ENCODE data around the gene RBM20. TPM values are rescaled to one million over a fixed set of nuclear protein-coding genes. Genes with fewer than 3 reads are reported as not detected.
A peak's percentile ranks its signal among the peaks of the same experiment; 100 is the strongest.

Gene RBM20
- total RNA-seq, 4 donors from 2014 or later, result 7.4 to 18.4 (median 10.2) TPM

- ATAC-seq, result no peak
- peaks cover 8 to 10% of the 10 kb centered on the region in 2 donors for H3K4me1 ChIP-seq
- H3K4me3 ChIP-seq, result no peak overlapping the region
- intact Hi-C loops (cut with DNase I; ENCODE audit: low total_unique reads) (no loop called here), in situ Hi-C loops (cut with MboI; ENCODE audit: low sequenced_read_pairs in 4 of 4) (no loop called here)
- H3K9me3 ChIP-seq, result no peaks in the 10 kb centered on the region
- TF ChIP-seq, protein P1, sequence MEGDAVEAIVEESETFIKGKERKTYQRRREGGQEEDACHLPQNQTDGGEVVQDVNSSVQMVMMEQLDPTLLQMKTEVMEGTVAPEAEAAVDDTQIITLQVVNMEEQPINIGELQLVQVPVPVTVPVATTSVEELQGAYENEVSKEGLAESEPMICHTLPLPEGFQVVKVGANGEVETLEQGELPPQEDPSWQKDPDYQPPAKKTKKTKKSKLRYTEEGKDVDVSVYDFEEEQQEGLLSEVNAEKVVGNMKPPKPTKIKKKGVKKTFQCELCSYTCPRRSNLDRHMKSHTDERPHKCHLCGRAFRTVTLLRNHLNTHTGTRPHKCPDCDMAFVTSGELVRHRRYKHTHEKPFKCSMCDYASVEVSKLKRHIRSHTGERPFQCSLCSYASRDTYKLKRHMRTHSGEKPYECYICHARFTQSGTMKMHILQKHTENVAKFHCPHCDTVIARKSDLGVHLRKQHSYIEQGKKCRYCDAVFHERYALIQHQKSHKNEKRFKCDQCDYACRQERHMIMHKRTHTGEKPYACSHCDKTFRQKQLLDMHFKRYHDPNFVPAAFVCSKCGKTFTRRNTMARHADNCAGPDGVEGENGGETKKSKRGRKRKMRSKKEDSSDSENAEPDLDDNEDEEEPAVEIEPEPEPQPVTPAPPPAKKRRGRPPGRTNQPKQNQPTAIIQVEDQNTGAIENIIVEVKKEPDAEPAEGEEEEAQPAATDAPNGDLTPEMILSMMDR (IDR thresholded peaks at IDR 0.05 in 4 of 5, conservative IDR thresholded peaks at IDR 0.05 in 1 of 5), result no peak
- TF ChIP-seq POLR2A (IDR thresholded peaks at IDR 0.05), result no peak
- H3K27ac ChIP-seq, result peak overlapping the region in 2 of 4 donors; percentile 61 to 69
- H3K27me3 ChIP-seq, result peaks cover 0 to 2% (median 0%) of the 10 kb centered on the region in 3 donors
- no peaks in the 10 kb centered on the region for H3K36me3 ChIP-seq
- no peak for DNase-seq
These were observed 6.1 kb downstream of the RBM20 start for GRCh38 chr10:110650265-110650668.

DNA sequence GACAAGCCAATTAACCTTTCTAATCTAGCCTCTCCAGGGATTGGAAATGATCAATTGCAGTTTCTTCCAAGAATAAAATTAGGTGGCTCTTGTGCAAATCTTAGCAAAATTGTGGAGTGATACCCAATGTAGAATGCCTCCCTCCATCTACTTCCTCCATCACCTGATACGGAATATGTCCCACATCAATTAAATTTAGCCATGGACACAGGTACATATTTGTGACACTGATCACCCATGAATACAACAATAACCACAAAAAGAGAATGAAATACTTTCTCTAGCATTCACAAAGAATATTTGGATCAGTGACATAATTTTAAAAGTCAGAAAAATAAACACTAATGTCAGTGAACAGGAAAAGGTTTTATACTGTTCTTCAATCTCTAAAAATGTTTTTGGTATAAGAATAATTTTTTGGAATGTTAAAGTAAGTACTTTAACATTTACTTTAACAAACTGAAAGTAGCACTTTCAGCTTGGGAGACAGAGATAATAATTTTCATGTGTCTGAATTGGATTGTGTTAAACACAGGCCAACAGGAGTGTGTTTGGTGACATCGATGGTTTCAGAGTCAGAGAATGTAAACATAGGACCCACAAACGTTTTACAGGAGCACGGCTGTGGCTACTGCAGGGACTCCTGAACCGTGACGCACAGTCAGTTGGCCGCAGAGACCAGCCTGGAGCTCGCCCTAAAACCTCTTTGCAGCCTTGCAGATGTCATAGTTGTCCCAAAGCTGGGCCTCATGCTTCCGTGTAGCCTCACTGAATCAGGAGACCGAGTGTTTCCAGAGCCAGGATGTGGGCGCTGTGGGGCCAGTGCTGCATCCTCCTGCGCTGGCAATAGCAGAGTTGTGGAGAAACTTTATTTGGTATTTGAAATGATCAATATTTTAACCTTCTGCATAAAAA, 7.2 kb downstream of the RBM20 start:
- ATAC-seq, result peak; percentile 55 to 83
- DNase-seq, result peak in 1 of 2 donors; percentile 57
- peaks cover 5 to 13% of the 10 kb centered on the region in 2 donors for H3K4me1 ChIP-seq
- H3K27ac ChIP-seq, result peak overlapping the region; percentile 16 to 69 (median 57)
- H3K9me3 ChIP-seq, result no peaks in the 10 kb centered on the region
- H3K36me3 ChIP-seq, result no peaks in the 10 kb centered on the region
- H3K27me3 ChIP-seq, result no peaks in the 10 kb centered on the region
- TF ChIP-seq, protein P1 (IDR thresholded peaks at IDR 0.05 in 4 of 5, conservative IDR thresholded peaks at IDR 0.05 in 1 of 5), result no peak
- TF ChIP-seq POLR2A (IDR thresholded peaks at IDR 0.05), result peak; percentile 12 to 18
- no peak overlapping the region for H3K4me3 ChIP-seq
- intact Hi-C loops (cut with DNase I; ENCODE audit: low total_unique reads) (no loop called here), in situ Hi-C loops (cut with MboI; ENCODE audit: low sequenced_read_pairs in 4 of 4) (no loop called here)

DNA sequence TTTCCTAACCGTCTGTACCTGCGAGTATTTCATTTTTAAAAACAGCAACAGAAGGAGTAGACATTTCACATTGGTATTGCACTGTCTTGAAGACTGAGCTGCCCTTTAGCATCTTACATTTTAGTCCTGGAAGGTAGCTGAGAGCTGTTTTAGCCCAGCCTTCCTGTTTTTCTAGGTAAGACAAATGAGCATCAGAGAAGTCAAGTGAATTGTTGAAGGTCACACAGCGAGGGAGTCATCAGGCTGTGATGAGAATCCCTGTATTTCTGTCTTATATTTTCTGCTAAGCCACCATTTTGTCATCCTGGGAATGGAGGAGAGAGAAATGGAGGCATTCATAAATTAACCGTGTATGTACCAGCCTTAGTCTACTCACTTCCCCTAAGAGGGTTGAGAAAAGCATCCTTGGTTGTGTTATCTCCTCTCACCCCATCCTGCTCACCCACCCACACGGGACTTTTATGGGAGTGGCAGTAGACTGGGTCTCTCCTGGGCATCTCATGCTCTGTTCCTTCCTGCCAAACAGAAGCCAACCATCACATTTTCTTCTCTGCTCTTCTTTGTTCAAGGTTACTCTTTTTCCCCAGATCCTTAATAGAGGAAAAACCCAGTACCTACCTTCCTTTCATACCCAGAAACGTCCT, 8.5 kb downstream of the RBM20 start:
- H3K36me3 ChIP-seq, result no peaks in the 10 kb centered on the region
- H3K4me1 ChIP-seq, result peaks cover 5 to 13% of the 10 kb centered on the region in 2 donors
- no peak for DNase-seq
- H3K4me3 ChIP-seq, result no peak overlapping the region
- TF ChIP-seq, protein P1 (IDR thresholded peaks at IDR 0.05 in 4 of 5, conservative IDR thresholded peaks at IDR 0.05 in 1 of 5), result no peak
- TF ChIP-seq POLR2A (IDR thresholded peaks at IDR 0.05), result no peak
- no peak for ATAC-seq
- H3K27ac ChIP-seq, result peak overlapping the region in 3 of 4 donors; percentile 53 to 69 (median 61)
- H3K9me3 ChIP-seq, result no peaks in the 10 kb centered on the region
- in situ Hi-C loops (cut with MboI; ENCODE audit: low sequenced_read_pairs in 4 of 4) (no loop called here), intact Hi-C loops (cut with DNase I; ENCODE audit: low total_unique reads) (no loop called here)
- H3K27me3 ChIP-seq, result no peaks in the 10 kb centered on the region

DNA sequence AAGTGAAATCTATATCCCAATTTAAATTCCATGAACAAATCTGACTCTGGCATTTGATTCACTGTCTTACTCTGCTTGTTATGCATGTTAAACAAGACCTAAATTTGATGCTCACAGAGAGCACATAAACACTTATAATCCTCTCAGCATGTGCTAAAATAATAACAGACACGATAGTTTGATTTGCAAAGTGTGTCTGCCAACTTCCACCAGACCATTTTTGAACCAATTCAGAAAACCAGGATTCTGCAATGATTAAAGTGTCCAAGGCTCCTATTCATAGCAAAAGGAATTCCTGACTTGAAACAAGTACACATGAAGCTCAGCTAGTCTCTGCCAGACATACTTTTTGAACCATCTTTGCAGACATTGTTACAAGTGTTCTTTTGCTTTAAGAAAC, 11.2 kb downstream of the RBM20 start:
- no peak for DNase-seq
- in situ Hi-C loops (cut with MboI; ENCODE audit: low sequenced_read_pairs in 4 of 4), result no loop called here
- H3K27ac ChIP-seq, result no peak overlapping the region
- intact Hi-C loops (cut with DNase I; ENCODE audit: low total_unique reads), result no loop called here
- ATAC-seq, result no peak
- H3K36me3 ChIP-seq, result no peaks in the 10 kb centered on the region
- H3K9me3 ChIP-seq, result no peaks in the 10 kb centered on the region
- no peak overlapping the region for H3K4me3 ChIP-seq
- no peak for TF ChIP-seq POLR2A (IDR thresholded peaks at IDR 0.05)
- TF ChIP-seq, protein P1 (IDR thresholded peaks at IDR 0.05 in 4 of 5, conservative IDR thresholded peaks at IDR 0.05 in 1 of 5), result no peak
- H3K27me3 ChIP-seq, result no peaks in the 10 kb centered on the region
- peaks cover 9 to 24% of the 10 kb centered on the region in 2 donors for H3K4me1 ChIP-seq
